GM12878 (cell line): ENCODE data around the gene IL4I1. TPM values are rescaled to one million over a fixed set of nuclear protein-coding genes. Genes with fewer than 3 reads are reported as not detected.

Experiments used
- ATAC-seq: fragments of 200-7000 bp; cut with Tn5 transposase; 3 replicates; pipeline ENCODE4 v1.9.1; 2020; ENCODE audit warnings: mild to moderate bottlenecking, moderate library complexity
- BruUV-seq: library from RNA; stranded (reverse); fragments of 400-500 nt; replicated peaks from 2 replicates; lab custom pipeline; 2021; lab: Mats Ljungman, UMichigan
- CTCF ChIA-PET: fragments of 300-600 bp; sonication (Branson Sonifier 250); formaldehyde crosslinking; extraction: SDS; loops from one replicate; lab custom pipeline; 2021; ENCODE audit warnings: inconsistent platforms; lab: Yijun Ruan, JAX
- POLR2A ChIA-PET: fragments of 350-600 bp; formaldehyde crosslinking; extraction: SDS; loops from one replicate; lab custom pipeline; 2021; ENCODE audit warnings: inconsistent platforms; lab: Charles Lee
- RAD21 ChIA-PET: fragments of 300-600 bp; sonication (Branson Sonifier 250); formaldehyde crosslinking; loops from one replicate; lab custom pipeline; 2023; ENCODE audit warnings: antibody characterized with exemption; ENCODE audit not compliant: unreplicated experiment; lab: Charles Lee
- SMC1A ChIA-PET: fragments of 300-600 bp; sonication (Branson Sonifier 250); formaldehyde crosslinking; loops from one replicate; lab custom pipeline; 2023; ENCODE audit not compliant: unreplicated experiment, uncharacterized antibody; lab: Charles Lee
- DNase-seq: peaks from one replicate; pipeline ENCODE4 v3.0.0-alpha.2; 2011; ENCODE audit warnings: low read depth, low spot score
- FAIRE-seq: peaks from 3 replicates; lab custom pipeline; 2011; peaks lifted over from hg19 to GRCh38; lab: Jason Lieb, UNC
- H2AFZ ChIP-seq: 2 replicates; pipeline ENCODE4 v1.6.0; 2011; ENCODE audit warnings: low read depth, low read length, control low read depth; ENCODE audit not compliant: control insufficient read depth
- H3K27ac ChIP-seq: 2 replicates; pipeline ENCODE4 v1.5.1; 2011; ENCODE audit warnings: control low read depth; ENCODE audit not compliant: control insufficient read depth, insufficient read depth
- H3K27me3 ChIP-seq, 2 experiments: replicated peaks in 1 of 2; 2 replicates each; pipeline versions ENCODE4 v1.6.0 to v1.6.1; 2011; ENCODE audit warnings: low read length in 1 of 2; ENCODE audit not compliant: control insufficient read depth in 2 of 2, insufficient read depth in 2 of 2
- H3K36me3 ChIP-seq, 2 experiments: 2 replicates each; pipeline ENCODE4 v1.5.1; 2011; ENCODE audit warnings: low read length in 1 of 2; ENCODE audit not compliant: control insufficient read depth in 2 of 2, insufficient read depth in 2 of 2
- H3K4me1 ChIP-seq: 2 replicates; pipeline ENCODE4 v1.6.1; 2011; ENCODE audit warnings: mild to moderate bottlenecking, low read length, moderate library complexity, mixed read lengths; ENCODE audit not compliant: control insufficient read depth, insufficient read depth
- H3K4me2 ChIP-seq: 2 replicates; pipeline ENCODE4 v1.6.0; 2011; ENCODE audit warnings: control low read depth; ENCODE audit not compliant: control insufficient read depth, insufficient read depth
- H3K4me3 ChIP-seq: fragments of 200-600 bp; sonication (generic); 2 replicates; pipeline ENCODE4 v1.5.1; 2016
- H3K79me2 ChIP-seq: 2 replicates; pipeline ENCODE4 v1.6.0; 2011; ENCODE audit warnings: low read length; ENCODE audit not compliant: control insufficient read depth, insufficient read depth
- H3K9ac ChIP-seq: 2 replicates; pipeline ENCODE4 v1.8.0; 2011; ENCODE audit warnings: low read length, control low read depth, mixed read lengths; ENCODE audit not compliant: control insufficient read depth, insufficient read depth
- H3K9me3 ChIP-seq: replicated peaks from 3 replicates; pipeline ENCODE4 v1.5.1; 2011; ENCODE audit warnings: mild to moderate bottlenecking, low read length; ENCODE audit not compliant: control insufficient read depth, insufficient read depth
- H4K20me1 ChIP-seq: 2 replicates; pipeline ENCODE4 v1.6.0; 2011; ENCODE audit not compliant: control insufficient read depth, insufficient read depth
- ATF7 ChIP-seq: fragments of 450-650 bp; IDR thresholded peaks from 2 replicates; pipeline ENCODE4 v1.6.1; 2016; ENCODE audit warnings: low read depth, mild to moderate bottlenecking
- KAT2A ChIP-seq: conservative IDR thresholded peaks from 2 replicates; pipeline ENCODE4 v1.6.1; 2011; ENCODE audit warnings: low read depth, low read length; ENCODE audit not compliant: control insufficient read depth
- LARP7 ChIP-seq: fragments of 450-650 bp; IDR thresholded peaks from 2 replicates; pipeline ENCODE4 v1.6.1; 2017; ENCODE audit warnings: mild to moderate bottlenecking
- NBN ChIP-seq: fragments of 450-650 bp; IDR thresholded peaks from 2 replicates; pipeline ENCODE4 v1.6.1; 2016
- NFYA ChIP-seq: IDR thresholded peaks from 2 replicates; pipeline ENCODE4 v1.6.1; 2011; ENCODE audit warnings: low read depth, mild to moderate bottlenecking, low read length, improper control_type of control experiment, borderline replicate concordance
- POLR2A ChIP-seq: IDR thresholded peaks from 2 replicates; pipeline ENCODE4 v1.6.1; 2011; ENCODE audit warnings: low read depth, mild to moderate bottlenecking, low read length
- RELB ChIP-seq: fragments of 450-650 bp; IDR thresholded peaks from 2 replicates; pipeline ENCODE4 v1.6.1; 2017; ENCODE audit warnings: low read depth, mild to moderate bottlenecking, moderate library complexity
- TCF3 ChIP-seq: IDR thresholded peaks from 2 replicates; pipeline ENCODE4 v1.6.1; 2012; ENCODE audit warnings: low read depth, mild to moderate bottlenecking, low read length, borderline replicate concordance; ENCODE audit not compliant: insufficient read depth
- YY1 ChIP-seq: IDR thresholded peaks from 2 replicates; pipeline ENCODE4 v1.6.1; 2011; ENCODE audit warnings: low read depth, mild to moderate bottlenecking, low read length
- WGBS: methylation state at CpG from one replicate; pipeline ENCODE4 v1.1.6; 2016; ENCODE audit warnings: low lambda C conversion rate; ENCODE audit not compliant: insufficient replicate concordance, insufficient coverage; ENCODE audit errors: missing lambda C conversion rate; 5-methylcytosine and 5-hydroxymethylcytosine counted together
- in situ Hi-C: fragments of 300-500 bp; cut with MboI; formaldehyde crosslinking; loops from 9 replicates; pipeline ENCODE4 v1.14.3; 2018; ENCODE audit warnings: mixed read lengths
- intact Hi-C: fragments of 100-400 bp; cut with micrococcal nuclease; formaldehyde crosslinking; loops from one replicate; pipeline ENCODE4 v1.14.2; 2022; ENCODE audit not compliant: unreplicated experiment
- polyA plus RNA-seq, 11 experiments: library from polyadenylated mRNA; depleted of rRNA in 4 of 11; unstranded in 6 of 11; stranded (reverse) in 5 of 11; fragments of >200 nt; fragmentation: Nextera tagmentation in 4 of 11; fragmentation: Illumina TruSeq in 1 of 11; extraction: Ambion mirVana in 4 of 11; extraction: Trizol in 1 of 11; gene quantifications; 1 replicate in 1 of 11; 2 replicates in 10 of 11; pipeline versions ENCODE4 v1.2.1 to v1.2.3, GENCODE V29; 2011 to 2016; ENCODE audit warnings: inconsistent platforms in 2 of 11, missing spikeins in 2 of 11, low read depth in 1 of 11
- total RNA-seq, 4 experiments: library from RNA; depleted of rRNA in 3 of 4; stranded (reverse); fragments of >200 nt in 3 of 4; fragmentation: Illumina TruSeq in 1 of 4; extraction: Trizol in 1 of 4; gene quantifications; 2 replicates each; pipeline versions ENCODE4 v1.2.1 to v1.2.3, GENCODE V29; 2013 to 2021
- TF ChIP-seq, protein P1 (sequence below): fragments of 450-650 bp; IDR thresholded peaks from 2 replicates; pipeline ENCODE4 v1.6.1; 2016; ENCODE audit warnings: mild to moderate bottlenecking
- TF ChIP-seq, protein P2 (sequence below): IDR thresholded peaks from 2 replicates; pipeline ENCODE4 v1.6.1; 2012; ENCODE audit warnings: low read depth, low read length, improper control_type of control experiment

The IL4I1 gene
- total and polyA plus RNA-seq, 10 of the 15 experiments (the other 5 are each of a cell fraction or from before 2014, with no cell fraction given) = 0.62 to 83.8 (median 42.8) TPM

DNA sequence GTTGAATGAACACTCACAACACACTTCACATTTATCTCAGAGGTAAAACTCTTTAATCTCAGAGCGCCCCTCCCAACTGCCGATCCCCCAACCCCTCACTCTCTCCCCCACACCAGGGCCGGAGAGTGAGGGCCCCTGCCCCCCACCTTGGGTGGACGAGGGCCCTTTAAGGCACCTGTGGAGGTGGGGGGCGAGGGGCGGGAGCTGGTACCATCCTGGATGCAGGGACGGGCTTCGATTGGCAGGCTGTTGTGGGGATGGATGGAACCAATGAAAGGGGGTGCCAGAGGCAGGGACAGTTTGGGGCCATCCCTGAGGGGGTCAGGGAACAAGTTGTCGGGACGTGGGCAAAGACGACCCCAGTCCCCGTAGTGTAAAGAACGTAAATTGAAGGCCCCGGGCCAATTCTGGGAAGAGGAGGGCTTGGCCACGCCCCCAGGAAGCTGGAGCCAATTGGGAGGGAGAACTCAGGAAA lies 27.6 kb downstream of the IL4I1 start:
- TF ChIP-seq ATF7 (0 out of 2 replicates have a peak, but pooled peaks have one; percentile 42), YY1 (0 out of 2 replicates have a peak, but pooled peaks have one; percentile 12), LARP7 (peak; percentile 33; the same call in 1 of the 2 replicates), POLR2A (0 out of 2 replicates have a peak, but pooled peaks have one; percentile 9), NFYA (no peak), KAT2A (no peak), NBN (0 out of 2 replicates have a peak, but pooled peaks have one; percentile 12), RELB (peak; percentile 69), TCF3 (0 out of 2 replicates have a peak, but pooled peaks have one; percentile 6)
- TF ChIP-seq, protein P1, sequence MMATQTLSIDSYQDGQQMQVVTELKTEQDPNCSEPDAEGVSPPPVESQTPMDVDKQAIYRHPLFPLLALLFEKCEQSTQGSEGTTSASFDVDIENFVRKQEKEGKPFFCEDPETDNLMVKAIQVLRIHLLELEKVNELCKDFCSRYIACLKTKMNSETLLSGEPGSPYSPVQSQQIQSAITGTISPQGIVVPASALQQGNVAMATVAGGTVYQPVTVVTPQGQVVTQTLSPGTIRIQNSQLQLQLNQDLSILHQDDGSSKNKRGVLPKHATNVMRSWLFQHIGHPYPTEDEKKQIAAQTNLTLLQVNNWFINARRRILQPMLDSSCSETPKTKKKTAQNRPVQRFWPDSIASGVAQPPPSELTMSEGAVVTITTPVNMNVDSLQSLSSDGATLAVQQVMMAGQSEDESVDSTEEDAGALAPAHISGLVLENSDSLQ = peak; percentile 74; the same call in 1 of the 2 replicates
- TF ChIP-seq, protein P2, sequence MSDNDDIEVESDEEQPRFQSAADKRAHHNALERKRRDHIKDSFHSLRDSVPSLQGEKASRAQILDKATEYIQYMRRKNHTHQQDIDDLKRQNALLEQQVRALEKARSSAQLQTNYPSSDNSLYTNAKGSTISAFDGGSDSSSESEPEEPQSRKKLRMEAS = no peak
- peak overlapping the region; percentile 70 for H3K27ac ChIP-seq
- H3K4me1 ChIP-seq = peaks cover 26% of the 10 kb centered on the region
- no TSS peak for BruUV-seq
- peaks cover 5 to 6% of the 10 kb centered on the region in 2 experiments for H3K36me3 ChIP-seq
- RAD21 ChIA-PET = interaction anchor here (0.6 to 2.5 kb wide), 22 partner anchors 8 to 229 kb away, joined by 3 to 17 read pairs (median 5); partner anchors contain the start of genes AKT1S1, AP2A1, ATF5 and FUZ
- CTCF ChIA-PET = interaction anchor here (0.8 to 1.4 kb wide), 9 partner anchors 8 to 190 kb away, joined by 3 to 6 read pairs (median 4); partner anchors contain the start of genes AKT1S1, MED25, PTOV1 and TBC1D17
- in situ Hi-C loops = no loop called here
- peaks cover 21% of the 10 kb centered on the region for H3K79me2 ChIP-seq
- SMC1A ChIA-PET = interaction anchor here (0.7 to 2.0 kb wide), 13 partner anchors 17 to 193 kb away, joined by 3 to 9 read pairs (median 5); partner anchors contain the start of genes AP2A1, ATF5, FUZ and NUP62
- peak overlapping the region; percentile 71 for H3K4me2 ChIP-seq
- H4K20me1 ChIP-seq = no peaks in the 10 kb centered on the region
- FAIRE-seq (no peak), ATAC-seq (peak; percentile 20), DNase-seq (no peak)
- WGBS = under 1% methylated on average over 15 of the region's 15 CpGs
- H3K27me3 ChIP-seq = no peaks in the 10 kb centered on the region
- peak overlapping the region; percentile 25 for H2AFZ ChIP-seq
- H3K9me3 ChIP-seq = no peaks in the 10 kb centered on the region
- no peak overlapping the region for H3K9ac ChIP-seq
- peak overlapping the region; percentile 45; the same call in 1 of the 2 replicates for H3K4me3 ChIP-seq
- intact Hi-C loops = loop anchor here (5.0 kb wide), 2 partner anchors 102 to 192 kb away; partner anchors contain the start of genes AP2A1 and PRMT1
- POLR2A ChIA-PET = interaction anchor here (0.6 to 1.7 kb wide), 34 partner anchors 10 to 415 kb away, joined by 3 to 30 read pairs (median 4); partner anchors contain the start of genes AP2A1, ATF5, FUZ and IL4I1
